Activated CD4-positive, CD25-positive, alpha-beta regulatory T cell treated with anti-CD3 and anti-CD28 coated beads, Interleukin-2, amount 50 U/mL, for 24 hours (primary cell): Measurements from ENCODE around the gene PHTF2.
"Not testable (repeated sequence)": the region's sequence is repeated elsewhere in the genome, so short reads cannot be mapped to it uniquely, and the experiment has no call there.

Experiments used
- ATAC-seq, 2 donors: fragments of 150-1000 bp; cut with Tn5 transposase; one replicate each; pipeline ENCODE4 v1.10.0; 2021; ENCODE audit warnings: mild to moderate bottlenecking in 1 of 2, moderate library complexity in 1 of 2

Gene PHTF2

DNA sequence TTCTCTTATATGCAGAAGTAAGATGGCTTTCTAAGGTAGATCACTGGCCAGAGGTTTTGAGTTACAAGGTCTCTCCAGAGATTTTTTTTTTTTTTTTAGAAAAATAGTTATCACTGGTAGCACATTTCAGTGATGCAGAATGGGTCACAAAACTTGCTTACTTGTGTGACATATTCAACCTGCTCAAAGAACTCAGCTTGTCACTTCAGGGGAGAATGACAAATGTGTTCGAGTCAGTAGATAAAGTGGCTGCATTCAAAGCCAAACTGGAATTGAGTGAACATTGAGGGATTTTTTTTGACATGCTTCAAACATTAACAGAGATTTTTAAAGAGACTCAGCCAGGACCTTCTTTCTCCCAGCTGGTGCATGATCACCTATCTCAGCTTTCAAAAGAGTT, 33.4 kb downstream of the PHTF2 start:
- ATAC-seq, result peak in 1 of 2 donors; percentile 3

DNA sequence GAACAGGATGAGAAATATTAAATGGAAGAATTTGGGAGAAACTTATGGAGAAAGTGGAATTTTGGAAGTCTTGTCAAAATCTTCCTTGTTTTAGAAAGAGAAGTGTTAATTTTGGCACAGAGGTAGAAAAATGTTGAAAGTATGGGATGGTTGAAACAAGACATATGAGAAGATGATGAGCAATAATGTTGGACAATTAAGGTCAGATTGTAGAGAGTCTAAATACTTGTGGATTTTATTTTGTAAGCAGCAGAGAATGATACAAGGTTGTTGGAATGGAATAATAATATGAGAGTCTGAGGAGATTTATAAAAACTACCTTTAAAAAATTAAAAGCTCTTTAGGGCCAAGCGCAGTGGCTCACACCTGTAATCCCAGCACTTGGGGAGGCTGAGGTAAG, 34.6 kb downstream of the PHTF2 start:
- ATAC-seq, result no peak

DNA sequence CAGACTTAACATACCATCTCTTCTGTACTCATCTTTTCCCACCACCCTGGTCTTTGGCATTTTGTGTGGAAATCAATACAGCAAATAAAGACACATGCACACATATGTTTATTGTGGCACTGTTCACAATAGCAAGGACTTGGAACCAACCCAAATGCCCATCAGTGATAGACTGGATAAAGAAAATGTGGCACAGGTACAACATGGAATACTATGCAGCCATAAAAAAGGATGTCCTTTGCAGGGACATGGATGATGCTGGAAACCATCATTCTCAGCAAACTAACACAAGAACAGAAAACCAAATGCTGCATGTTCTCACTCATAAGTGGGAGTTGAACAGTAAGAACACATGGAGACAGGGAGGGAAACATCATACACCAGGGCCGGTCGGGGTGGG, 37.9 kb downstream of the PHTF2 start:
- not testable (repeated sequence) for ATAC-seq

DNA sequence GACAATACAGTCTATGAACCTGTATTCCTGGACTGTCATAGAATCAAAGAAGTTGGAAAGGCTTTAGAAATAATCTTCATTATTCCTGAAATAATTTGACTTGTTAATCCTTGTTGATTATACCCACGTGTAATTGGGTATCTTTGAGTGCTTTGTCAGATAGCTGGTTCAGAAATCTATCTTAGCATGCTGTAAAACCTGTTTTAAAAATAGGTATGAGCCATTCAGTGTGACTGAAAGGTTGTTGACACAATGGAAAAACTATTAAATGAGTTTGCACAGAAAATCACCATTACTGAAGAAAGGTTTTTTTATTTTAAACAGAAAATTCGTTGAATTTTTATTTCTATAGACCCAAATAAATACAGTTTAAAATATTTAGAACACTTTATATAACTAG, 38.7 kb downstream of the PHTF2 start:
- ATAC-seq, result no peak

DNA sequence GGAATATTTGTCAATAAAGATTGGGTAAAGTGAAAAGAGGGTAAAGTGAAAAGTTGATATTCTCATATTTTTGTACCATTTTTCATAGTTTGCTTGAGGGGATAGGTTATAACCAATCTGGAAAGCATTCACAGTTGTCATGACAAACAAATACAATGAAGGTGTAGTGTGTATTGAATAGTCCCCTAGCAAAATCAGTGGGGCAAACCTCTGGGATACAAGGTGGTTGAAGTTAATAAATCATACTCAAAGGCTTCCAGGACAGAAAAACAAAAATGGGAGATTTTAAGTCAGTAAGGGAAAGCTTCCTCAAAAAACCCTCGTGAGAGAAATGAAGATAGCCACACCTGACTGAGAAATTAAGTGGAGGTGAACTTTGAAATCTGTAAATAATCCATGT, 39.4 kb downstream of the PHTF2 start:
- no peak for ATAC-seq

DNA sequence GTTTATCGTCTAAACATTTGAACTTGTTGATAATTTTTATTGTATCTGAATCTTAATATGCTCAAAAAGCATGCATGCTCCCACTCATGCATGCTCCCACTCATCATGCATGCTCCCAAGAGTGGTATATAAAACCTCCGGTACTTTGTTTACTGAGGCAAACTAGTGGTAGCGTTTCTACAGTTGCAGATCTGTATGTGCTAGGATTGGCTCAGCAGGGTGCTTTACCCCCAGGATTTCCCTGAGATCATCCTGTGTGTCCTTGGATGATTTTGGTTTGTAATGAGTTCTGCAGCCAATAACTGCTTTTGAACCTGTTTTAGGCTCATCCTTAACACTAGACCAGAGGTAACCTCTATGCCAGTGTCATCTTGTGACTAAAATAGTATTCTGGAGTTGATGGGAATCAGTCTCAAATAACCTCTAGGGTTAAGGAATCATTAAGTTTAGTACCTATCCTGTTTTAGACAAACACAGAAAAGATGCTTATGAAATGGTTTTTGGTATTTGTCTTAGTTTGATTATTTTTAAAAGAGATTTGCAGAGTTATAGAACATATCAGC, 40.4 kb downstream of the PHTF2 start:
- no peak for ATAC-seq

DNA sequence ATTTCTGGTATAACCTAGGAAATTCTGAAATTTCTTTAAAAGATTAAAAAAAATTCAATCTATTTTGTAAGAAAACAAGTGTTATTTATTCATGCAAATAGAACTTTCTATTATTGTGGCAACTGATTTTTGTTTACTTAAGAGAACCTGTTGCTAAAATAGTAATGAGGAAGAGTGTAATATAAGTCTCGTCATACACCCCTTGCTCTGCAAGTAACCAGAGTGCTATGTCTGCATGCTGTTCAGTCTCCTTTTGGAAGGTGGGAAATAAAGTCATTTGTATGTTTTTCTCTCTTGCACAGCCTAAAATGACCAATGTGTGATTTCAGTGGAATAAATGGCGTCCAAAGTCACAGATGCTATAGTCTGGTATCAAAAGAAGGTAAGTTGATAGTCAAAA, 41.3 kb downstream of the PHTF2 start:
- no peak for ATAC-seq

DNA sequence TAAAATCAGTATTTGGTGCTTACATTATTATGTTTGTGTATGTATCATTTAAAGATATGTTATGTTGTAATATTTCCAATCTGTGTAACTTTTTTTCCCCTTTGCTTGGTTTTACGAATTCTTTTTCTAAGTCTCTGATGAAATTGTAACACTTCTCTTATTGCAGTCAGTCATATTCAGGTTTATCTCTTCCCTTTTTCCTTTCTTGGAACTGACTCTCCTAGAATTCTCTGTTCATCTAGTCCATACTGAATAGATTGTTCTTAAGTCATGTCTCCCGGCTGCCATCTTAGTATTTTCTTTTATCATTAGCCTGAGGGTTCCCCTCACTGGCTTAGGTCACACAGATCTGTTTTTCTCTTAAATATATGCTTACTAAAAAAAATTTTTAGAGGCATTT, 44.6 kb downstream of the PHTF2 start:
- ATAC-seq, result no peak

DNA sequence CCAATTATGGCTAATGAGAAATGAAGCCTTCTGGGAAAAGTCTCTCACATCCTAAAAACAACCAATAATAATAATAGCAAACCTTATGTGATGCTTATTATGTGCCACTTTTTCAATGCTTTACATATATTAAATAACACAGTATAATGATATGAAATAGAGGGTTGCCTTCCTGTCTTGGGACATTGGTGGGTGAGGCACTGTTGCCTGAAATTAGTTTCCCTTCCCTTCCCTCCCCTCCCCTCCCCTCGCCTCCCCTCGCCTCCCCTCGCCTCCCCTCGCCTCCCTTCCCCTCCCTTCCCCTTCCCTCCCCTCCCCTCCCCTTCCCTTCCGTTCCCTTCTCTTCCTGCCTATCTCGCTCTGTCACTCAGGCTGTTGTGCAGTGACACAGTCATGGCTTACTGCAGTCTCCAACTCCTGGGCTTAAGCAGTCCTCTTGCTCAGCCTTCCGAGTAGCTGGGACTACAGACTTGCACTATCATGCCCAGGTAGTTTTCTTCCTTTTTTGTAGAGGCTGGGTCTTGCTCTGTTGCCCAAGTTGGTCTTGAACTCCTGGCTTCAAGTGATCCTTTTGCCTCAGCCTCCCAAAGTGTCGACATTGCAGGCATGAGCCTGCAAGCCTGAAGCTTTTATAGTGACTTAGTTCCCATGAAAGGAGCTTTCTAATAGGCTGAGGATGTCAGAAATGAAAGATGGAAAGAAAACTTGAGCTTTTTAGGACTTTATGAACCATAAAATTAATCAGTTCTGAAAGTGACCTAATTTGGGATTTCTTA, 47.9 kb downstream of the PHTF2 start:
- ATAC-seq, result no peak

DNA sequence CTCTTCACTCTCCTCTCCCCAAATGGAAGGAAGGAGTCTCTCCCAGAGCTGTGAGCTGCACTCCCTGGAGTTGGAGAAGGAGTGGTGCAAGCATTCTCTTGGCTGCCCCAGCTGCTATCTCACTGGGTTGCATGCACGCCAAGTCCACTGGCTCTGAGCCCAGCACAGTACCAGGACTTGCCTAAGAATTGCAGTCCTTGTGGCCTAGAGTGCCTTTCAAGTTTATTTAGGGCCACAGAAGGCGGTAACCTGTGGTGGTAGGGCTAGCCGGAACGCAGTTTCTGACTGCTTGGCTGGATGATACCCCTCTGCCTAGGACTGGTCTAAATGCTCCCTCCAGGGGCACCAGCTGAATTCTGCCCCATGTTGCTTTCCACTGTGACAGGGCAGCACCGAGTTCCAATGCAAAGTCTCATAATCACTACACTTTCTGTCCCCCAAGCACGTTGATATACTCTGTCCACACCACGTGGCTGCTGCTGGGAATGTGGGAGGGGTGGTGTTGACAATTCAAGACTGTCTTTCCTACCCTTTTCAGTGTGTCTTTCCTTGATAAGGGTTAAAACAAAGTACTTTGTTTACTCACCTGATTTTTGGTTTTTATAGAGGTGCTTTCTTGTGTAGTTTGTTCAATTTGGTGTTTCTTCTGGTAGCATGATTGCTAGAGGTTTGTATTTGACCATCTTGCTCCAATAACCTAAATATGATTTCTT, 57.0 kb downstream of the PHTF2 start:
- ATAC-seq, result no peak

DNA sequence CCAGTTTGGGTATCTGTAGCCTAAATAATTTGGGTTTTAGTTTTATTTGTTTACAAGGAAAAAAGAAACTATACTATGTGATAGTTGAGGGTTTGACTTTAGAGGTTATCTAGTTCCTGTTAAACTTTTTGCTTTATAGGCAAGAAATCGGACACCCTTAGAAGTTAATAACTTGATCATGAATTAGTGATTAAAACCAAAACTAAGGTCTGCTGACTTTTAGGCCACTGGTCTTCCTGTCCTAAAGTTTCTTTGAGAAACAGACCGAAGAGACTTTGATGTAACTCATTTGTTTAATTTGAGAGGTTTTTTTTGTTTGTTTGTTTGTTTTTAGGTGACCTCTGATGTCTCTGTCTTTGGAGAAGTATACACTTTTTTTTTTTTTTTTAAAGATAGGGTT, 59.7 kb downstream of the PHTF2 start:
- ATAC-seq, result no peak

DNA sequence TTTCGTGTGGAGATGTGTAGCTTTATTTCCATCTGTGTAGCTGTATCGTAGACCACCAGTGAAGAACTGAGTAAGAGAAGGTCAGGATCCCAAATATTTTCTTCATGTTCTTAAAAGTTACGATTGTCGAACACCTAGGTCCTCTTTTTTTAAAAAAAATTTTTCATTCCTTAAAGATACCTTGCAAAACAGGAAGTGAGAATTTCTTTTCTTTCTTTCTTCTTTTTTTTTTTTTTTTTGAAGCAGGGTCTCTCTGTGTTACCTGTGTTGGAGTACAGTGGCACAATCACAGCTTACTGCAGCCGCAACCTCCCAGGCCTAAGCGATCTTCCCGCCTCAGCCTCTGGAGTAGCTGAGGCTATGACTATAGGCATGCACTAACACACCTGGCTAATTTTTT, 60.8 kb downstream of the PHTF2 start:
- no peak for ATAC-seq

DNA sequence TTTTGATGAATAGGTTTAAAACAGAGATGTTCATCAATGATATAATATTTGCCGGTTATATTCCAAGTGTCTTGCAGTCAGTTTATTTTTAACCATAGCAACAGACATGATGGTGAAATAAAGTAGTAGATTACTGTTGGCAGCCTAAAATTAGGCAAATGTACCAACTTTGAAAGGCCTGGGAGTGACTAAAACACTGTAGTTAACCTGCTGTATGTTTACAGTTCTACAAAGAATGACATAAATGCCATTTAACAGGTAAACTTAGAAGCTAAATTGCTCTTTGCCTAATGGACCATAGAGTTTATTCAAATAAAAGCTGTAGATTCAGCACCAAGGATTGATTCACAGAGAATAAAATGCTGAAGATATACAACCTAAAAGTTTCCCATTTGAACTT, 64.1 kb downstream of the PHTF2 start:
- no peak for ATAC-seq

DNA sequence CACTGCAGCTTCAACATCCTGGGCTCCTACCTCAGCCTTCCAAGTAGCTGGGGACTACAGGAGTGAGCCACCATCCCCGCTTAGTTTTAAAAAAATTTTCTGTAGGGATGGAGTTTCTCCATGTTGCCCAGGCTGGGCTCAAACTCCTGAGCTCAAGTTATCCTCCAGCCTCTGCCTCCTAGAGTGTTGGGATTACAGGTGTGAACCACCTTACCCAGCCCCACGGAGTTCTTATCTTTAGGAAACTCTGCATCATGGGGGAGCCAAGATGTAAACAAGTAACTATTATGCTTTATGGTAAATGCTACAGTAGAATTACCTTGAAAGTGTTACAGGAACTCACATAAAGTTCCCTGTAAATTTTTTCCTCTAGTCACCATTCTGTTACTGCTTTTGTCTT, 65.3 kb downstream of the PHTF2 start:
- ATAC-seq, result no peak

DNA sequence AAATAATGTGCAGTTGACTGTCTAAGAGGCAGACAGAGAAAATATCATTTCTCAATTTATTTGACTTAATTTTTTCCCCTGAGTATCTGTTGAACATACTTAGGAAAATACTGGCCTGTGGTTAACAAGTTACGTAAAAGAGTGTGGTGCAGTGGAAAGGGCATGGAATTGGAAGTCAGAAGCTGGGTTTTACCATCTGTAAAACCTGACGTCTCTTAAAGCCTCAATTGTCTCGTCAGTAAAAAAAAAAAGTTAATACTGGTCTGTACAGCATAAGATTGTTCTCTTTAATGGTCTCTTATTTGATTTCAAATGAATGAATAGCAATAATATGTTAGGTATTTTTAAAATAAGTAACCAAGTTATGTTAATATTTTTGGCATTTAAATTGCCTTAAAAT, 67.8 kb downstream of the PHTF2 start:
- no peak for ATAC-seq

DNA sequence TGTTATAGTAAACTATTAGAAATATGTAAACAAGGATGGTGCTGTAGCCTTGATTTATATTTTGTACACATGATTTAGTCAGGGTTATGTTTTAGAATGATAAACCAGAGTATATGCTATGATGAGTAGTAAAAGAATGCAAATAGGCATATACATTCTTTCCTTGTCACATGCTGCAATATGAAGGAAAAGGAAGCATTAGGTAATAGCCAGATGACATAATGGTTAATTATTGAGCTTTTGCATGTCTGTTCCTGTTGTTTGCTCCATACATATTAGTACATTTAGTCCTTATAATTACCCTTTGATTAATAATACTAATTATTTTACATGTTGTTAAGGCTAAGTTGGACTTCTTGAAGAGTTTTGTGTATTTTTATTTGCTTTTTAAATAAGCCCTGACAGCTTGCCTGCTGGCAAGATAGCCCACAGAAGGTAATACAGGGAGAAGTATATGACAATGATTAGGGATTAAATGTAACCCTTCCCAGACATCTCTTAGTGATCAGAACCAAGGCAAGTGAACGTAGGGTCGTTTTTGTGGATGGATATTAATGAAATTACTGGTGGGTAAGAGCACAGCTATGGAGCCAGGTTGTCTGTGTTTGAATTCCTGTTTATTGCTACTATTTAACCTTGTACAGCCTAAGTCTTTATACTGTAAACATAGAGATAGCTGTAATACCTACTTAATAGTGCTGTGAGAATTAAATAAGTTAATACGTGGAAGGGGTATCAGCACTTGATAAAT, 68.4 kb downstream of the PHTF2 start:
- ATAC-seq, result no peak

DNA sequence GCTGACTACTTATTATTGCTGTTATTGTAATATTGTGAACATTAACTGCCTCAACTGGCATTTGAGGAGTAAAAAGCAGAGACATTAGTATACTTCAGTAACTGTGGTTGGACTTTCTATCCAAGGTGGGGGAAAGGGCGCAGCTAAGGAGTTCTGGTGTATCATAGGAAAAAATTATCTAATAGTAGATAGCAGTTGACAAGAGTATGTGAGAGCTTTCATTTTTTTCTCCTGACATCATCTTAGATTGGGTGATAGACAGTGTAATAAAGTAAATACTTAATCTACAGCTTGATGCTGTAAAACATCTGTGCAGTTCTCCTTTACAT, 68.9 kb downstream of the PHTF2 start:
- ATAC-seq, result no peak

DNA sequence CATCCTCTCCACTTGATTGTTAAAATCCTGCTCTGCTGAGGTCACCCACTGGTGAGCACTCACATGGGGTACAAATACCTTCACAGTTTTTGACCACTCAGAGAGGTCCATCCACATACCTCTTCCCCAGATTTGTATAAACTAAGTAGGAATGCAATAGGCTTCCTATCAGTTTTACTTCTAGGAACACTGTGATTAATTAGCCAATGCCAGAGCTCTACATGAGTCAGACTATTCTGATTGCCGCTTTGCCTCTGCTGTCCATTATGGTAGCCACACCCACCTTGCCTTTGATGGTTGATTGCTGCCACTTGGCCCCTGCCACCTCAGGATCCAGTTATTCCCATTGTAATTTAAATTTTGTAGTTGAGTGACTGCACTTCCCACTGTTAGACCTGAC, 73.7 kb downstream of the PHTF2 start:
- not testable (repeated sequence) for ATAC-seq

DNA sequence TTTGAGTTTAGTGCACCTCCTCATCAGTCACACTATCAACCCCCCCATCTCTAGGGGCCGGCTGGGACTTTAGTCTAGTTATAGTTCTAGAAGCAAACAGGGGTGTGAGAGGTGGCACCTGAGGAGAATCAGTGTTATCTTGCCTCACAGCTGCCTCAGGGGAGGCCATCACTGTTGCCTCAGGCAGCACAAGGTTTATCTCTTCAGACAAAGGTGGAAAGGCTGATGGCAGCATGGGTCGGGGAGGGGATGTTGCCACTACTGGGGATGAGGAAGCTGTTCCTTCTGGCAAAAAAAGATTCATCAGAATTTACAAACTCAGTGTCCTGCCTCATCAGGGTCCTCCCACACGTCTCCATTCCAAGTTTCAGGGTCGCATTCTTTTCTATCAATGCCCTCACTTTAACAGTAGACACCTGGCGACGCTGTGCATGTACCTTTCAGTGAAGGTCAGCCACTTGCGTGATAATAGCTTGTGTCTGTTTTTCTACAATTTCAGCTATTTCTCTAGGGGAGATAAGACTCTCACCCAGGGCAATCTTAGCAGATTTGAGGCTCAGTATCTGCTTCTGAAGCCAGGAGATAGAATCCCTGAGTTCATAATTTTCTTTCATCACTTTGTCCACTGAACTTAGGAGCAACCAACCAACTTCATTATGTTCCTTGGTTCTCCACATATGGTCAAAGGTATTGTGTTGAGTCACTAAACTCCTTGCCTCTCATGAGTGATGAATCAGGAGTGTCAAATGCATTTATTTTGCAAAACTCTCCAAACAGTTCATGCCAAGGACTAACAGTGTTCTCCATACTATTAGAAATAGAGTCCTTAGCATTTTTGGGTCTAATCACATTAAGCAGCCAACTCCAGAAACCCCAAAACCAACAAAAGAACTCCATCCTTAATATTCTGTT, 75.1 kb downstream of the PHTF2 start:
- ATAC-seq, result not testable (repeated sequence)

DNA sequence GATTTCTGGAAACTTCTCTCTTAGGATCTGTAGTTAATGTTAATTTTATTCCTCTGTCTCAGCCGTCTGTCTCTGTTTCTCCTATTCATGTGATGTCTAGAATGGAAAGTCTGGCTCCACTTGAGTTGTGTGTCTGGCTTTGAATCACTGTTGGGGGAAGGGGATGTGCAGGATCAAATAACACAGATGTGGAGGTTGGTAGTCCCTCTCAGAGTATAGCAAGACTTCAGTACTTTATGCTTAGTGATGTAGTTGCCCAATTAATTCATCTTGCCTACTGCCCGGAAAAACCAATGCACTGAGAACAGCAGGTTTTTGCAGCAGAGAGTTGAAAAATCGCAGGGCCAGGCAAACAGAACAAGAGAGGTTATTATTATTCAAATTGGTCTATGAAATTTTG, 79.2 kb downstream of the PHTF2 start:
- ATAC-seq, result no peak

DNA sequence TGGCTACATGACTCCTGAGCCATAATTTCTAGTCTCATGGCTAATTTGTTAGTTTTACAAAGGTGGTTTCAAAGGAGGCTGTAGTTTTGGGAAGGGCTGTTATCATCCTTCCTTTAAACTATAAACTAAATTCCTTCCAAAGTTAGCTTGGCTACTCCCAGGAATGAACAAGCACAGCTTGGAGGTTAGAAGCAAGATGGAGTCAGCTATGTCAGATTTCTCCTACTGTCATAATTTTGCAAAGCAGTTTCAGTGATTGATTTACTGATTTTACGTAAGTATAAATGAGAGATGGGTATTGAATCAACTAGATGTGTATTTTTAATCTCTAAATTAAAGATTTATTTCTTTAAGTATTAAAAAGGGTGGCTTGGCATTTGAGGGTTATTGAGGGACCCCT, 79.9 kb downstream of the PHTF2 start:
- no peak for ATAC-seq

DNA sequence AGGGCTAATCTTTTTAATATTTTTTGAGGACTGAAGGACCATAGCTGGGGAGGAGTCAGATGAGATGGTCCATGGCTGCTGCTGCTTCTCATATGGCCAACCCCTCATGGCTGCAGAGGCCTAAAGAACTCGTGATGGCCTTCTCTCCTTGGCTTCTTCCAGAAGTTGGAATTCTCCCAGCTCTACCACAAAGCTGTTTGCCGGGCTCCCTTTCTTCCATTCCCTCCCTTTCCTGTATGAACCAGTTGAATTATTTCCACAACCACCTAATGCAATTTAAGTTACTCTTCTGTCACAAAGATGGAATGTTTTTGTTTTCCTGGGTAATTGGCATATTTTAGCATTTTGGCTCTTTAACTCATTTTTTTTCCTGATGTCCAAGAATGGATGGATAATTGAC, 80.7 kb downstream of the PHTF2 start:
- ATAC-seq, result no peak

DNA sequence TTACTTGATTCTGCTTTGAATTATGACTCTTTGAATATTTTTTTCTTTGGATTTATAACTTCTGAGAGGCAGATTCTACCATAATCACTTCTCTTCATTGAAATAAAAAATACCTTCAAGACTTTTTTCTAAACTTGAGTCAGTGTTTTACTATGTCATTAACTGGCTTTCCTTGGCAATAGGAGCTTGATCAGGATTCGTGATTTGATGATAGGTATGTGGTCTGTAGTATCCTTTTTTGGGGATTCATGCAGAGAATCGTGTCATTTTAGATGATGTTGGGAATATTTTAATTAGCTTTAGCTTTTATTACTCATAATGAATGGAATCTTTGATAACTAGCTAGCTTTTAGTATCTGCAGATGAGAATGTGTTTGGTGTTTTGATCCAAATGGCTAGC, 83.3 kb downstream of the PHTF2 start:
- no peak for ATAC-seq
